ENCODE data around the gene ZFYVE1.
"Not testable (repeated sequence)": the region's sequence is repeated elsewhere in the genome, so short reads cannot be mapped to it uniquely, and the experiment has no call there.

The ZFYVE1 gene

DNA sequence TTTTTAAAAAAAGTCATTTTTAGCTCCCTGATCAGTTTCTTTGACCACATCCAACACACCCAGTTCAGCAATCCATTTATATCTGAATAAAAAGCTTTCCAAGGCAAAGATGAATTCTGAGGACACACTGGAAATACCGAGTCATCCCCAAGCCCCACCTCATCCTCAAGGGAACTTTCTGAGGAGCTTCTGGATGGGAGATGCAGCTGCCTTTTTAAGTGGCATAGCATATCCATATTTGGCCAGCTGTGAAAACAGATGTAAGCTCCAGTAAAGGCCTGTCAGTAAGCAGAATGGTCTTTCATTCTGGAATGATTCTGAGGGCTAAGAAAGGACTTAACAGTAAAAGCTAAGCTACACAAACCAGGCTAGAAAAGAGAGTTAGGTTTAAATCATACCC lies 18.4 kb downstream of the ZFYVE1 start:
- Mint-ChIP-seq H3K4me3 (no peak overlapping the region), H3K9me3 (no peaks in the 10 kb centered on the region), H3K36me3 (ENCODE audit: low read depth) (peaks cover 44% of the 10 kb centered on the region), H3K27ac (no peak overlapping the region), H3K4me1 (no peaks in the 10 kb centered on the region), H3K27me3 (ENCODE audit: low read depth, poor library complexity) (peaks cover 3% of the 10 kb centered on the region)
- no peak for DNase-seq
- no peak for TF ChIP-seq CTCF (IDR thresholded peaks at IDR 0.05)

DNA sequence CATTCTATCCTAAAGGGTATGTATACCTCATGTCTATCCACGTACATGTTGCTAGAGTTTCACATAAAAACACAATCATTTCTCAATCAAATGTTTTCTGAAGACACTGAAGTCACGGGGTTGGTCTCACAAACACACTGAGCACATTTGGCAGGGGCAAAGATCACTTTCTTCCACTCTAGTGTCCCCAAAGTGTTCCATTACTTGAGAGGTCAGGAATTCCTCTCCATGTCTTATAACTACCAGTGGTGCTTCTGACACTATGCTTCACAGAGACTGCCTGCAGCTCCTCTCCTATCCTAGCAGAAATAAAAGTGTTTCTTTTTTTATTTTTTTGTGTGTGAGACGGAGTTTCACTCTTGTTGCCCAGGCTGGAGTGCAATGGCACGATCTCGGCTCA lies 19.1 kb downstream of the ZFYVE1 start:
- Mint-ChIP-seq H3K27ac (no peak overlapping the region), H3K36me3 (ENCODE audit: low read depth) (peaks cover 39% of the 10 kb centered on the region), H3K27me3 (ENCODE audit: low read depth, poor library complexity) (peaks cover 3% of the 10 kb centered on the region), H3K4me3 (no peak overlapping the region), H3K9me3 (no peaks in the 10 kb centered on the region), H3K4me1 (no peaks in the 10 kb centered on the region)
- no peak for TF ChIP-seq CTCF (IDR thresholded peaks at IDR 0.05)
- no peak for DNase-seq

GRCh38 chr14:73004641-73005040 lies 22.3 kb downstream of the ZFYVE1 start:
- not testable (repeated sequence) for H3K4me1 Mint-ChIP-seq; H3K9me3 Mint-ChIP-seq; H3K27ac Mint-ChIP-seq; H3K27me3 Mint-ChIP-seq (ENCODE audit: low read depth, poor library complexity); DNase-seq; H3K4me3 Mint-ChIP-seq
- peaks cover 45% of the 10 kb centered on the region for H3K36me3 Mint-ChIP-seq (ENCODE audit: low read depth)

DNA sequence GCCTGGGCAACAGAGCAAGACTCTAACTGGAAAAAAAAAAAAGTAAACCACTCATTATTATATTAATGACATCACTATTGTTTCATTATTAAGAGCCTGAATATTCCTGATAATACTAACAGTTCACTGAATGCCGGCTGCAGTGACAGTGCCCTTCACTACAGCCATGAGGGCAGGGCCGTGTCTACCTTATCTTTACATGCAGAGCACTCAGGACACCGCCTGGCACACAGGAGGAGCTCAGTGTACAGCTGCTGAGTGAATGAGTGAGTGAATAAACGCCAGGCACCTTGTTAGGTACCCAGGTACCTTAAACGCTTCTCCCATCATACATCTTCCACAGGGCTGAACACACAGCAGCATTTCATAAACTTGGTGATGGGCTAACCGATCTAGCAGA lies 23.2 kb downstream of the ZFYVE1 start:
- Mint-ChIP-seq H3K36me3 (ENCODE audit: low read depth) (peaks cover 41% of the 10 kb centered on the region), H3K4me1 (no peaks in the 10 kb centered on the region), H3K4me3 (no peak overlapping the region), H3K27me3 (ENCODE audit: low read depth, poor library complexity) (peaks cover 3% of the 10 kb centered on the region), H3K9me3 (no peaks in the 10 kb centered on the region), H3K27ac (no peak overlapping the region)
- TF ChIP-seq CTCF (IDR thresholded peaks at IDR 0.05), result no peak
- no peak for DNase-seq

DNA sequence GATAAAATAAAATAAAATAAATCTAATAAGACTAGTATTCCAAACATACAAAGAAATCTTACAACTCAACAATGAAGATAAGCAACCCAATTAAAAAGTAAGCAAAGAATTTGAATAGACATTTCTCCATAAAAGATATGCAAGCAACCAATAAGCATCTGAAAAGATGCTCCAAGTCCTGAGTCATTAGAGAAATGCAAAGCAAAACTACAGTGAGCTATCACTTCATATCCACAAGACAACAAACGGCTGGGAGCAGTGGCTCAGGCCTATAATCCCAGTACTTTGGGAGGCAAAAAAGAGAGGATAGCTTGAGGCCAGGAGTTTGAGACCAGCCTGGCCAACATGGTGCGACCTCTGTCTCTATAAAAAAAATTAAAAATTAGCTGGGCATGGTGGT lies 26.8 kb downstream of the ZFYVE1 start:
- peaks cover 3% of the 10 kb centered on the region for H3K27me3 Mint-ChIP-seq (ENCODE audit: low read depth, poor library complexity)
- peaks cover 55% of the 10 kb centered on the region for H3K36me3 Mint-ChIP-seq (ENCODE audit: low read depth)
- H3K4me3 Mint-ChIP-seq, result no peak overlapping the region
- H3K27ac Mint-ChIP-seq, result no peak overlapping the region
- H3K9me3 Mint-ChIP-seq, result no peaks in the 10 kb centered on the region
- no peak for DNase-seq
- no peaks in the 10 kb centered on the region for H3K4me1 Mint-ChIP-seq
- TF ChIP-seq CTCF (IDR thresholded peaks at IDR 0.05), result no peak

GRCh38 chr14:72999316-72999715 lies 27.6 kb downstream of the ZFYVE1 start:
- H3K4me3 Mint-ChIP-seq, result no peak overlapping the region
- TF ChIP-seq CTCF (IDR thresholded peaks at IDR 0.05), result no peak
- peaks cover 60% of the 10 kb centered on the region for H3K36me3 Mint-ChIP-seq (ENCODE audit: low read depth)
- H3K9me3 Mint-ChIP-seq, result no peaks in the 10 kb centered on the region
- no peaks in the 10 kb centered on the region for H3K4me1 Mint-ChIP-seq
- H3K27me3 Mint-ChIP-seq (ENCODE audit: low read depth, poor library complexity), result no peaks in the 10 kb centered on the region
- no peak overlapping the region for H3K27ac Mint-ChIP-seq
- DNase-seq, result no peak

All from nephron progenitor cell (in vitro differentiated cells).